SKM-1 treated with dmso at 0.1 percent for 144 hours (cell line): Measurements from ENCODE around the gene CD207.

Source experiments
- DNase-seq: peaks from one replicate; lab custom pipeline; 2025; ENCODE audit not compliant: unreplicated experiment; lab: John Stamatoyannopoulos, UW

CD207 gene

GRCh38 chr2:70795164-70795995 is 40.2 kb downstream of the CD207 start:
- no peak for DNase-seq

DNA sequence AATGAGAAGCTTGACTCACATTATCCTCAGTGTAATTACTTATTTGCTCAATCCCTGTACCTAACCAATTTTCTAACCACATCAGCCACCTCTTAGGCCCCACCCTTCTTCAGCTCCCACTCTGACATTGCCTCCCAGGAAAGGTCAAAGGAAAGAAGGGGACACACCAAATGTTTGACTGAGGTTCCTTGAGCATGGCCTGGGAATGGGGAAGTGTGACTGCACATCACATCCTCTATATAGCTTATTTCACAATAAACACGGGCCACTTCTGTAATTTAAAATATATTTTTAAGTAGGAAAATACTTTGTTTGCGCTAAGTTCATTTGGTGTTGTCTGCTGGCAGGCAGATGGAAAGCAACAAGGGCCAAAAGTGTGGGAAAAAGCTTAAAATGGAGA is 42.2 kb downstream of the CD207 start:
- peak; percentile 78 for DNase-seq

GRCh38 chr2:70790136-70790828 is 45.3 kb downstream of the CD207 start, which contains the start of gene FIGLA:
Gene FIGLA (minus strand): TSS chr2:70790643. CDS start chr2:70790638, 5 bp downstream.
- DNase-seq, result no peak

GRCh38 chr2:70789304-70790135 is 46.1 kb downstream of the CD207 start:
- peak; percentile 47 for DNase-seq

DNA sequence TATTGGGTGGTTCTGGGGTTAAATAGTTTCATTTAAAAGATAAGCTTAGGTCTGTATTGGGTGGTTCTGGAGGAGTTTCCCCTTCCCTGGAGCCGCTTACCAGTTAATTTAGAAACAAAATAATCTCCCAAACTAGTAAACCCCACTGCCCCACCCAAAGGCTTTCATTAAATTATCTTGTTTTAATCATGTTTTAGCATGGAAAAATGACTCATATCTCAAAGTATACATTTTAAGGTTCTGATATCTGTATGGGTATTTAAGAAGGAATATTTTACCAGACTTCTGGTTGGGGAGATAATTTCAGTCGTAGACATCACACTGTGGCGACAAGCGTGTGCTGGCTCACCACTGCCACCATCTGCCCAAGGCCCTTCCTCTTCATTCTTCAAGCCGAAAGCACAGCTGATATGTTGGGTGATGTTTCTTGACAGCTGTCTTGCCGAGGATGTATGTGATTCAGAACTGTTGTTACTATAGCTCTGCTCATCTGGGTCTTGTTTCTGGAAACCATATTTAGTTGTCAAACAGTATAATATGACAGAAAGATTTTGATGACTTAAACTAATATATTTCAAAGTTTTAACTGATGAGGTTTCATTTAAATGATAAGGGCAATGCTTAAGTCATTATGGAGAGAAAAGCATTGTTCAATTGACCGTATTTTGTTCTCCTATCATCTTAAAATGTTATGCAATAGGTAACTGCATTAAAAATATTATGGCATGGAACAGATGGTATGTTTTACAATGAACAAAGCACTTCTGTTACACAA is 50.3 kb downstream of the CD207 start:
- peak; percentile 73 for DNase-seq

DNA sequence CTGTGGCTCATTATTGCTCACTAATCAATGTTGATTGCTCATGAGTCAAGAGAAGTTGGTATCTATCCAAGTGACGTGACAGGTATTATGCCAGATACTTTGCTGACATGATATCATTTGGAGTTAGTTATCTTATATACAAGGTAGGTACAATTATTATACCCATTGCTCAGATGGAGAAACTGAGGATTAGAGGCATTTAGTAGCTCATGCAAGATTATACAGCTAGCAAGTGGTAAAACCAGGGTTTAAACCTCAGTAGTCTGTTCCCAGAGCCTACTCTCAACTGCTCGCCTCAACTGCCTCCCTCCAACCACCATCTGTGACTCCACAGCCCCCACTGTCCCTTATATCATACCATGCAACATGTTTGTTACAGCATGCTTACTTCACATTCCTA is 51.3 kb downstream of the CD207 start:
- DNase-seq, result no peak
